H1 (cell line): ENCODE data around the gene TMEM179B. TPM values are rescaled to one million over a fixed set of nuclear protein-coding genes. Genes with fewer than 3 reads are reported as not detected.

Experiments used
- ZNF274 ChIP-seq: IDR thresholded peaks from 2 replicates; pipeline ENCODE4 v1.7.0; 2012; ENCODE audit warnings: low read length, borderline replicate concordance; ENCODE audit errors: extremely low read depth
- polyA plus RNA-seq, 7 experiments: library from polyadenylated mRNA; depleted of rRNA in 3 of 7; stranded (reverse) in 5 of 7; unstranded in 2 of 7; fragments of >200 nt in 5 of 7; fragments of 200-250 nt in 2 of 7; gene quantifications; 1 replicate in 5 of 7; 2 replicates in 1 of 7; 4 replicates in 1 of 7; pipeline versions ENCODE4 v1.2.1 to v1.2.3, GENCODE V29; 2011 to 2013; ENCODE audit warnings: missing spikeins in 2 of 7, mixed read lengths in 2 of 7
- total RNA-seq: library from RNA; stranded (reverse); fragmentation: NEBNext Ultra II Directional; extraction: Animal tissue kit (Norgen Biotek cat#: 25700); gene quantifications from 2 replicates; pipeline ENCODE4 v1.2.1, GENCODE V29; 2021

Gene TMEM179B
- total and polyA plus RNA-seq, 2 of the 8 experiments (the other 6 are each of a cell fraction or from before 2014, with no cell fraction given) = 18.6 to 62.2 TPM

DNA sequence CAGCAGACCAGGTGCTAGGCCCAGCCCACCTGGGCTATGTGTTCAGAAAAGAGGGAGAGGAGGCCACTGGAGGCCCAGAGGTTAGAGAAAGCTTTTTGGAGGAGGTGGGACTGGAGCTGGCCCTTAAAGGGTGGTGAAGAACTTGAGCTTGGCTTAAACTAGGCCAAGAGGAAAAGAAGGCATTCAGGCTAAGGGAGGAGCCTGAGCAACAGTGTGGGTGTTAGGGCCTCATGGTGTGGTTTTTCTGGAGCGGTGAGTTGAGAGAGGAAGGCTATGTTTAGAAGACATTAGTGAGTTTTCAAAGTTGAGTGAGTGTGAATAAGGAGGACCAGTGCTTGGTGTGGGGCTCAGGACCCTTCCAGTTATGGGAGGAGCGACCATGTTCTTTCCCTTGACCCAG, 9.8 kb upstream of the TMEM179B start (continued):
- TF ChIP-seq ZNF274 = no peak
